Mononuclear cell (primary cell): Measurements from ENCODE around the gene NFASC. TPM values are rescaled to one million over a fixed set of nuclear protein-coding genes. Genes with fewer than 3 reads are reported as not detected.

Experiments
- H3K27me3 ChIP-seq: 2 replicates; pipeline ENCODE4 v1.6.0; 2011; ENCODE audit warnings: low read length, control low read depth; ENCODE audit not compliant: insufficient read depth
- H3K4me1 ChIP-seq: 2 replicates; pipeline ENCODE4 v1.5.1; 2011; ENCODE audit warnings: mild to moderate bottlenecking, low read length, control low read depth; ENCODE audit not compliant: insufficient read depth
- H3K4me3 ChIP-seq: 2 replicates; pipeline ENCODE4 v1.5.1; 2011; ENCODE audit warnings: mild to moderate bottlenecking, low read length, moderate library complexity
- H3K9me3 ChIP-seq: 2 replicates; pipeline ENCODE4 v1.5.1; 2011; ENCODE audit warnings: low read depth, mild to moderate bottlenecking, control low read depth, low read length
- total RNA-seq: library from RNA; depleted of rRNA; stranded (reverse); fragments of >200 nt; gene quantifications from one replicate; pipeline ENCODE4 v1.2.3, GENCODE V29; 2012

Gene NFASC
- total RNA-seq, 1 donor, result under 0.01 TPM

- H3K9me3 ChIP-seq, result no peaks in the 10 kb centered on the region
- H3K4me1 ChIP-seq, result no peaks in the 10 kb centered on the region
- no peak overlapping the region for H3K4me3 ChIP-seq
- H3K27me3 ChIP-seq, result peaks cover 3% of the 10 kb centered on the region
Measured at GRCh38 chr1:204889681-204890383, 19.2 kb downstream of the NFASC start.

- Histone ChIP-seq H3K9me3 (no peaks in the 10 kb centered on the region), H3K27me3 (peaks cover 3% of the 10 kb centered on the region), H3K4me3 (no peak overlapping the region), H3K4me1 (no peaks in the 10 kb centered on the region)
Measured at GRCh38 chr1:204891860-204892259, 21.2 kb downstream of the NFASC start.

- Histone ChIP-seq H3K27me3 (no peaks in the 10 kb centered on the region), H3K4me1 (no peaks in the 10 kb centered on the region), H3K4me3 (no peak overlapping the region), H3K9me3 (no peaks in the 10 kb centered on the region)
Measured at GRCh38 chr1:204894031-204894430, 23.4 kb downstream of the NFASC start.

GRCh38 chr1:204894606-204895005 lies 23.9 kb downstream of the NFASC start:
- H3K9me3 ChIP-seq, result no peaks in the 10 kb centered on the region
- H3K4me1 ChIP-seq, result no peaks in the 10 kb centered on the region
- H3K27me3 ChIP-seq, result no peaks in the 10 kb centered on the region
- H3K4me3 ChIP-seq, result no peak overlapping the region

GRCh38 chr1:204896023-204896422 lies 25.4 kb downstream of the NFASC start:
- Histone ChIP-seq H3K4me3 (no peak overlapping the region), H3K4me1 (no peaks in the 10 kb centered on the region), H3K9me3 (no peaks in the 10 kb centered on the region), H3K27me3 (peaks cover 10% of the 10 kb centered on the region)

- Histone ChIP-seq H3K9me3 (no peaks in the 10 kb centered on the region), H3K4me1 (no peaks in the 10 kb centered on the region), H3K27me3 (peaks cover 10% of the 10 kb centered on the region), H3K4me3 (no peak overlapping the region)
Measured at GRCh38 chr1:204896787-204897469, 26.3 kb downstream of the NFASC start.

GRCh38 chr1:204900721-204901120 lies 30.1 kb downstream of the NFASC start:
- H3K4me1 ChIP-seq, result no peaks in the 10 kb centered on the region
- peaks cover 10% of the 10 kb centered on the region for H3K27me3 ChIP-seq

GRCh38 chr1:204902671-204903070 lies 32.0 kb downstream of the NFASC start:
- H3K4me3 ChIP-seq, result no peak overlapping the region
- peaks cover 14% of the 10 kb centered on the region for H3K27me3 ChIP-seq
- H3K4me1 ChIP-seq, result no peaks in the 10 kb centered on the region
- H3K9me3 ChIP-seq, result no peaks in the 10 kb centered on the region

More at GRCh38 chr1:204900721-204901120, 30.1 kb downstream of the NFASC start:
- Histone ChIP-seq H3K9me3 (no peaks in the 10 kb centered on the region), H3K4me3 (no peak overlapping the region)

GRCh38 chr1:204904228-204904810 lies 33.7 kb downstream of the NFASC start:
- Histone ChIP-seq H3K9me3 (no peaks in the 10 kb centered on the region), H3K4me3 (no peak overlapping the region), H3K4me1 (no peaks in the 10 kb centered on the region), H3K27me3 (peaks cover 21% of the 10 kb centered on the region)

GRCh38 chr1:204909109-204909508 lies 38.4 kb downstream of the NFASC start:
- Histone ChIP-seq H3K4me3 (no peak overlapping the region), H3K4me1 (no peaks in the 10 kb centered on the region), H3K27me3 (peaks cover 21% of the 10 kb centered on the region), H3K9me3 (no peaks in the 10 kb centered on the region)

- no peak overlapping the region for H3K4me3 ChIP-seq
- H3K27me3 ChIP-seq, result peaks cover 10% of the 10 kb centered on the region
- no peaks in the 10 kb centered on the region for H3K4me1 ChIP-seq
- no peaks in the 10 kb centered on the region for H3K9me3 ChIP-seq
Measured at GRCh38 chr1:204915861-204916495, 45.3 kb downstream of the NFASC start.

- Histone ChIP-seq H3K4me1 (no peaks in the 10 kb centered on the region), H3K9me3 (no peaks in the 10 kb centered on the region), H3K27me3 (peaks cover 3% of the 10 kb centered on the region), H3K4me3 (no peak overlapping the region)
Measured at GRCh38 chr1:204917802-204918201, 47.1 kb downstream of the NFASC start.

GRCh38 chr1:204920511-204920910 lies 49.8 kb downstream of the NFASC start:
- Histone ChIP-seq H3K4me1 (no peaks in the 10 kb centered on the region), H3K27me3 (no peaks in the 10 kb centered on the region), H3K4me3 (no peak overlapping the region), H3K9me3 (no peaks in the 10 kb centered on the region)

GRCh38 chr1:204920967-204921366 lies 50.3 kb downstream of the NFASC start:
- Histone ChIP-seq H3K4me3 (no peak overlapping the region), H3K4me1 (no peaks in the 10 kb centered on the region)

GRCh38 chr1:204921855-204922516 lies 51.3 kb downstream of the NFASC start:
- H3K4me1 ChIP-seq, result no peaks in the 10 kb centered on the region
- no peaks in the 10 kb centered on the region for H3K27me3 ChIP-seq
- H3K9me3 ChIP-seq, result no peaks in the 10 kb centered on the region
- no peak overlapping the region for H3K4me3 ChIP-seq

More at GRCh38 chr1:204920967-204921366, 50.3 kb downstream of the NFASC start:
- Histone ChIP-seq H3K27me3 (no peaks in the 10 kb centered on the region), H3K9me3 (no peaks in the 10 kb centered on the region)
